Liver (tissue), 3 donors: Measurements from ENCODE around the gene NACA.

ENCODE experiments used
- CTCF ChIP-seq: fragments of 150-350 bp; IDR thresholded peaks from 2 replicates; pipeline ENCODE4 v1.5.1; 2017; ENCODE audit warnings: improper control_type of control experiment, low read depth, low read length; ENCODE audit not compliant: missing input control
- JUND ChIP-seq, 2 donors: IDR thresholded peaks; 2 replicates each; pipeline ENCODE4 v1.6.1; 2016; ENCODE audit warnings: antibody characterized with exemption in 2 of 2
- donor health status: healthy.
- donor health status: healthy.

DNA sequence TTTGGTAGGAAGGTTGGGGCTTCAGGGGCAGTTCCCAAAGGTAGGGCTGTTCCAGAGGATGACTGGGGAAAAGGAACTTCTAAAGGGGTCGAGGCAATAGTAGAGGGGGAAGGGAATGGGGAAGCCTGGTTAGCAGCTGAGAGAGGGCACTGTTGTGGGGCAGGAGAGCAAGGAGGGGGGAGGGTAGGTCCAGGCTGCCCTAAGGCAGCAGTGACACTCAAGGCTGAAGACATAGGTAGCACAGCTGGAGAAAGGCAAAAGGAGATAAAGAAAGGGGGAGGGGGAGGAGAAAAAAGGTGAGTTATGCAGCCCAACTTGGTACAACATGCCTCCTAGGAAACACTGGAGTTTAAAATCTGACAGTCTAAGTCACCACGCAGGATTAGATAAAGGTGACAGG is 3.9 kb downstream of the NACA start:
- TF ChIP-seq JUND (IDR thresholded peaks at IDR 0.05) = no peak
- TF ChIP-seq CTCF = no peak
